GM19455 (cell line): ENCODE results near the gene PKNOX1.
A peak's percentile ranks its signal among the peaks of the same experiment; 100 is the strongest.
"Not testable (repeated sequence)": the region's sequence is repeated elsewhere in the genome, so short reads cannot be mapped to it uniquely, and the experiment has no call there.

Experiments
- ATAC-seq: cut with Tn5 transposase; IDR thresholded peaks from one replicate; pipeline ENCODE4 v1.9.1; 2021; ENCODE audit not compliant: unreplicated experiment

The PKNOX1 gene

DNA sequence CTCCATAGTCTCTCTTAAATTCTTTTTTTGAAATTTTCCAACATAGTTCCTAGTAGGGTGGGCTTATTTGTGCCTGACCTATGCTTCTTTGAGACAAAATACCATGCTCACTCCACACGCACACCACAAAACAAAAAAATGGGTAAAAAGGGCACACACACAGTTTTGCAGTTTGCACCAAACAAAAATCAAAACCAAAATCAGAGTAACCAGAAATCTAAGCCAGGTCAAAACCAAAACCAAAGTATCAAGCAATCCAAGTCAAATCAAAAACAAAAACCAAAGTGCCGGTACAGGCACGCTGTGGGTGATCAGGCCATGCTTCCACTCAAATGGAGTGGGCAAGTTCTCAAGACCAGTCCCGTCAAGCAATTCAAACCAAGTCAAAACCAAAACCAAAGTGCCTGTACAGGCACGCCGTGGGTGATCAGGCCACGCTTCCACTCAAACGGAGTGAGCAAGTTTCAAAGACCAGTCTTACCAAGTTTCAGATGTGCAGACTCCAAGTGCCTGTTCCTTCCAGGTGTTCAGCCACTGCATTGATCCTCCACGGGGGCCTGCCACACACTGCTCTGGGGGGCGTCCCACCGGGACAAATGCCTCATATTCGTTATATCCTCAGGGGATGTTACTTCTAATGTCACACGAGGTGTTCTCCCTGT lies 25.1 kb upstream of the PKNOX1 start:
- not testable (repeated sequence) for ATAC-seq

DNA sequence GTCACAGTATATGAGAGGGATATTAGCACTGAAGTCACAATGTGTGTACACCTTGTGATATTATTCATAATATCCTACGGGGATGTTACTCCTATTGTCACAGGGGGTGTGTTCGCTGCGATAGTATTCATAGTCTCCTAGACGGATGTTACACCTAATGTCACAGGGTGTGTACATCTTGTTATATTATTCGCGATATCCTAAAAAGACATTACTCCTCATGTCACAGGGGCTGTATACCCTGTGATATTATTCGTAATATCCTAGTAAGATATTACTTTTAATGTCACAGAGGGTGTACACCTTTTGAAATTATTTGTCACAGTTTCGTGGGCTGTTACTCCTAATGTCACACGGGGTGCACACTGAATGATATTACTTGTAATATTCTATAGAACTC lies 23.2 kb upstream of the PKNOX1 start:
- ATAC-seq = not testable (repeated sequence)

DNA sequence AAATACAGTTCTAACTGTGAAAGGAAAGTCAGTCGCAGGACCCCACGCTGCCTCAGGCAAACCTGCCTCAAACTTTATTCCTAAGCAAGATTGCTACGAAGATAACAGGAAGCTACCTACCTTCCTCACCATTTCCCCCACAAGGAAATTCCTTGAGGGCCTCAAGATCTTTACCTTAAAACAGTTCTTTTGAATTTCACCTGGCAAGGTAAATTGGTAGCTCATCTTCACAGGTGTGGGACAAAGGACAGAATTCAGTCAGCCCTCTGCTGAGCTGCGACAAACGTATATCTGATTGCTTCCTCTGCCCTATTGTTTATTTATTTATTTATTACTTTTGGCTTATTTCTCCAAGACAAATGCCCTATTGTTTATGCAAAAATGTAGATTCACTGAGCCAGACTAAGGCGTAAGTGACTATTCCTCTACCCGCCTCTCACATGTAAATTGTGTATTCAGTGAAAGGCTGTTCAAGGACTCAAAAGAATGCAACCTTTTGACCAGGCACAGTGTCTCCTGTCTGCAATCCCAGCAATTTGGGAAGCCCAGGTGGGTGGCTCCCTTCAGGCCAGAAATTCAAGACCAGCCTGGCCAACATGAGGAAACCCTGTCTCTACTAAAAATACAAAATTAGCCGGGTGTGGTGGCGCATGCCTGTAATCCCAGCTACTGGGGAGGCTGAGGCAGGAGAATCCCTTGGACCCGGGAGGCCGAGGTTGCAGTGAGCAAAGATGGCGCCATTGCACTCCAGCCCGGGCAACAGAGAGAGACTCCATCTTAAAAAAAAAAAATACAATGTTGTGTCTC lies 17.3 kb upstream of the PKNOX1 start:
- peak; percentile 100 for ATAC-seq

DNA sequence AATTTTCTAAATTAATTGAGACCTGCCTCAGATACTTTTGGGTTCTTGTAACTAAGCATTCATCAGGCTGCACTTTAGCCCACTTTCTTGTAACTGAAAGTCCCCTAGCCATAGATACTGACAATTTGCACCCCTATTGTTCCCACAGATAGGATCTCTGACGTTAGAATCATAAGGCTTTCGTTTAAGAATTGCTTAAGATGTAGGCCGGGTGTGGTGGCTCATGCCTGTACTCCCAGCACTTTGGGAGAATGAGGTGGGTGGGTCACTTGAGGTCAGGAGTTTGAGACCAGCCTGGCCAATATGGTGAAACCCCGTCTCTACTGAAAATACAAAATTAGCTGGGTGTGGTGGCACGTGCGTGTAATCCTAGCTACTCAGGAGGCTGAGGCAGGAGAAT lies 16.2 kb upstream of the PKNOX1 start:
- ATAC-seq = not testable (repeated sequence)

DNA sequence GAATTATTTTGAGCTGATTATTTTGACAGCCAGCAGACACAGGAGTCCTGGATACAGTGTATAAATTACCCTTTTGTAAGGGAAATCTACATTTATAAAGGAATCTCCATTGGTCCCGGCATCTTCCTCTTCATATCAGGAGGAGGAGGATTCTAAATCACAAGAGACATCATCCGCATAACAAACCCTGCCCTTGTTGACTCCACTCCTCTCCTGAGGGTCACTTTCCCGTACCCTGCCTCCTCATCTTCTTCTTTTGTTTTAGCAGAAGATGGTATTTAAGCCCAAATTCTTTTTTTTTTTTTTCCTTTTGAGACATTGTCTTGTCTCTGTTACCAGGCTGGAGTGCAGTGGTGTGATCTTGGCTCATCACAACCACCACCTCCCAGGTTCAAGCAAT lies 14.6 kb upstream of the PKNOX1 start:
- ATAC-seq = no peak

DNA sequence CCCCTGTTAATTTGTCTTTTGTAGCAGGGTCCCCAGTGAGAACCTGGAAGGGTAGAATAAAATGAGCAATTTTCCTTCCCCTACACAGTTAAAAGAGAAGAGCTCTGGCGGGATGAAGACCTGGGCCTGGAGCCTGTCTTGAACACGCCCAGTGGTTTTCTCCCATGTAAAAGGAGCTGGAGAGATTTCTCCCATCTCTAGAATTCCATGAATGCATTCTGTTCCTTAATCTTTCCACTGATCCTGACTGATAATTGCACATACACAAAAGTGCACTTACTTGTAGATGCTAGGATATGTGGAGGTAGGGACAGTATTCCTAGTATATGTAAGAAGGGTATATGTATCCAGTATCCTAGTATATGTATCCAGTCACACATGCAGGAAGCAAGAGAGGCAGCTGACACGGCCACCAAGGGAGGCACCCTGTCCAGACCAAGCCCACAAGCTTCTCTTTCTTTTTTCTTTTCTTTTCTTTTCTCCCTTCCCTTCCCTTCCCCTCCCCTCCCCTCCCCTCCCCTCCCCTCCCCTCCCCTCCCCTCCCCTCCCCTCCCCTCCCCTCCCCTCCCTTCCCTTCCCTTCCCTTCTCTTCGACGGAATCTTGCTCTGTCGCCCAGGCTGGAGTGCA lies 11.9 kb upstream of the PKNOX1 start:
- no peak for ATAC-seq

DNA sequence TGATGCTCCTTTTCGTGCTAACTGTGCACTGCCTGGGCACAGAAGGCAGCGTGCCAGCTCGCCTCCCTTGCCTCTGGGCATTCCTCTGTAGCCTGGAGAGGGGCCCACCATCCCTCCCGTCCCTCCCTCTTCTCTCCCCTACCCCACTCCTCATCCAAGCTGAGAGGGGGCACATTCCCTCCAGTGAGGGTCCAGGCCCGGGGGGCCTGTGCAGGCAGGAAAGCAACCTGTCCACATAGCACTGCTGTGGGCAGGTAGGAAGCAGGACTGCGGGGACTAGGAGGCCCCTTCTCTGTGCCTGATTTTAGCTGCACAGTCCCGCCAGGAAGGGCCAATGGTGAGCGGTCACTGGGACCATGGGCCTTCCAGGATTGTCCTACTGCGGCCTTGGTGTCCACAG lies 10.3 kb upstream of the PKNOX1 start:
- no peak for ATAC-seq

DNA sequence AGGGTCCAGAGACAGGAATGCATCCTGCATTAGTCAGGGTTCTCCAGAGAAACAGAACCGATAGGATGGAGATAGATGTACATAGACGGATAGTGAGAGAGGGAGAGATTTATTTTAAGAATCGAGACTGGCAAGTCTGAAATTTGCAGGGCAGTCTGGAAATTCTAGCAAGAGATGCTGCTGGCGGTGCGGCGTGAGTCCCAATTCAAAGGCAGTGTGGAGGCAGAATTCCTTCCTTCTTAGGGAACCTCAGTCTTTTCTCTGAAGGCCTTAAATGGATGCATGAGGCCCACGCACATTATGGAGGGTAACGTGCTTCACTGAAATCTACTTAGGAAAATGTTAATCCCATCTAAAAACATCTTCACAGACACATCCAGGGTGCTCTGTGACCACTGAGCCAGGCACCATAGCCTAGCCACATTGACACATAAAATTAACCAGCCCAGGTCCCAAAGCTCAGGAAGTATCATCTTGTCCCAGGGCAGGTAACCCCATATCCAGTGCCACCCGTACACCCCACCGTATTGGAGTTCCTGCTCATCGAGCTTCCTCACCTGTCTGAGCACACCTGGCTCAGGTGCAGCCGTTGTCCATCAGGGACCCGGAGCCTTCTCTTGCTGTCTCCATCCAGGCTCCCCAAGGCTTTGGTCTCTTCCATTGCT lies 9.7 kb upstream of the PKNOX1 start:
- no peak for ATAC-seq

DNA sequence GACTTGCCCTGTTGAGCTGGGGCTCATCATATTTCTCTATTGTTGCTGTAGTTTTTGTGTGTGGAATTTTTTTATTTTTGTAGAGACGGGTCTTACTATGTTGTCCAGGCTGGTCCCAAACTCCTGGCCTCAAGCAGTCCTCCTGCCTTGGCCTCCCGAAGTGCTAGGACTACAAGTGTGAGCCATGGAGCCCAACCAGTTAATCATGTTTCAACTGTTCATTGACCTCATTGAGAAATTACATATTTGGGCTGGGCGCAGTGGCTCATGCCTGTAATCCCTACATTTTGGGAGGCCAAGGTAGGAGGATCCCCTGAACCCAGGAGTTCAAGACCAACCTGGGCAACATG lies 9.2 kb upstream of the PKNOX1 start:
- no peak for ATAC-seq

DNA sequence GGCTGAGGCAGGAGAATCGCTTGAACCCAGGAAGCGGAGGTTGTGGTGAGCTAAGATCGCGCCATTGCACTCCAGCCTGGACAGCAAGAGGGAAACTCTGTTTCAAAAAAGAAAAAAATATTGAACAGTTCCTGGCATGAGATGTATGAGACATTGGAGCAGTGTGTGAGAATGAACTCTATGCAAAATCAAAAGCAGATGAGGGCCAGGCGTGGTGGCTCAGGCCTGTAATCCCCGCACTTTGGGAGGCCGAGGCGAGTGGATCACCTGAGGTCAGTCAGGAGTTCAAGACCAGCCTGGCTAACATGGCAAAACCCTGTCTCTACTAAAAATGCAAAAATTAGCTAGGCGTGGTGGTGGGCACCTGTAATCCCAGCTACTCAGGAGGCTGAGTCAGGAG lies 6.7 kb upstream of the PKNOX1 start:
- ATAC-seq = not testable (repeated sequence)

DNA sequence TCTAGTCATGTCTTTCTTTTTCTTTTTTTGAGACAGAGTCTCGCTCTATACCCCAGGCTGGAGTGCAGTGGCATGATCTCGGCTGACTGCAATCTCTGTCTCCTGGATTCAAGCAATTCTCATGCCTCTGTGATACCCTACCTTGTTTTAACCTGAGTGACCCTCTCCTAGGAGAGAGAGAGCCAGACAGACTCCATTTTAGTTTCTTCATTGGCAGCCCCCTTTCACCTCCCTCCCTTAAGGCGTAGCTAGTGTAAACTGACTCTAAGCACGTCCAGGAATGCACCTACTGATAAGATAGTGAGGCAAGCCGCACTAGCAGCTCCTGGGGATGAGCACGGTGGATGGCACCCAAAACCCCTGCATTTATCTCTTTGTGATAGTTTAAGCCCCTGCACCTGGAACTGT lies 5.2 kb upstream of the PKNOX1 start:
- no peak for ATAC-seq

DNA sequence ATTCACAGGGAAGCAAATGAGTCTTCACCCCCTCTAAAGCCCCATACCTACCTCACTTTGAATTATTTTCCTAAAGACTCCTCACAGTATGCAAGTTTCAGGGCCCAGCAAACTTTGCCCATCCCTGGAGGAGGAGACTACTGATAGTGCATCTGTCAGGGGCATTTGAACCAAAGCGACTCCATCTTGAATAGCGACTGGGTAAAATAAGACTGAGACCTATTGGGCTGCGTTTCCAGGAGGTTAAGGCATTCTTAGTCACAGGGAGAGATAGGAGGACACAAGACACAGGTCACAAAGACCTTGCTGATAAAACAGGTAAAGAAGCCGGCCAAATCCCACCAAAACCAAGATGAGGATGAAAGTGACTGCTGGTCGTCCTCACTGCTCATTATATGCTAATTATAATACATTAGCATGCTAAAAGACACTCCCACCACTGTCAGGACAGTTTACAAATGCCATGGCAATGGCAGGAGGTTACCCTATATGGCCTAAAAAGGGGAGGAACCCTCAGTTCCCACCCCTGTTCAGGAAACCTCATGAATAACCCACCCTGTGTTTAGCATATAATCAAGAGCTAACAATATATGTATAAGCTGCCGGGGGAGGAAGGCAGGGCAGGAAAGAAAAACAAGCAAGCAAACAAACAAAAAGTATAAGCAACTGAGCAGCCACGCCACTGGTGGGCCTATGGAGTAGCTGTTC lies 3.3 kb upstream of the PKNOX1 start:
- ATAC-seq = no peak

DNA sequence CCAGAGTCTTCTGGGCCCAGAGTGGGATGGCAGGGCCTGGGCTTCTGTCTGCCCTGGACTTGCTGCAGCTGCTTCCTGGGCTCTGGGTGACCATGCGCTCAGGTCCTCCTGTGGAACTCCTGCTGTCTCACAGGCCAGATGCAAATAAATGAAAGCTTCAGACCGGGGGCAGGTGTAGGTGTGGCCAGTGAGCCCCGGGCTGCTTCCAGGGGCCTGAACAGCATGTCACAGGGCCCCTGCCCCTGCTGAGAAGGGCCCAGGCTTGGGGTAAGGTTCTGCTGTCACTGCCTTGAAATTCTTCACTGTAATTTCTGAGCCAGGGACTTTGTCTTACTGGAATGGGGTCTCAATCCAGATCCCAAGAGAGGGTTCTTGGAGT lies 2.5 kb upstream of the PKNOX1 start:
- ATAC-seq = no peak

DNA sequence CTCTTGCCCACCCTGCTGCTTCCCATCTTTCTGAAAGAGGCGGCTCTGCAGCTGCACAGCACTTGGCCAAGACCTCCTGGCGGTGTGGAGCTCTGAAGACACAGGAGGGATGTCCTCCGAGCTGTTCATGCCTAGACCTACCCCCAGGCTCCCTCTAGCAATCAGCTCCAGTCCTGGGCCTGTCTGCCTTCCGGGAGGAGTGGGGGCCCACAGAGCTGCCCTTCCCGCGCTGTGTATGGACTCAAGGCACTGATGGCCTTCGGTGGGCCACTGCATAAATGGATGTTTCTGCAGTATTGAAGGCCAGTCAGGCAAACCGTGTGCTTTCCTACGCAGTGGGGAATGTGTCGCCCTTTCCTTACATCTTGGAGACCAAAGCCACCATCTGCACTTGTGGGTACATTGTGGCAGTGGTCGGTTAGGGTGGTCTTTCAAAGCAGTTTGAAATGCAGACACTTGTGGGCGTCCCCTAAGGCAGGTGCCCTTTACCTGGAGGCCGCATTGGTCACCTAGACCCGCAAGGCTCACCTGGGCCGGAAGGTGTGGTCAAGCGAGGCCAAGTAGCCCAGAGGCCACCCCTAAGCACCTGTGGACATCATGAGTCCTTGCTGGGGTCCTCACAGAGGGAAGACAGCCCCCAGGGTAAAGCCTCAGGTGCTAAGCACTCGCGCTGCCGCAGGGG lies 912 bp upstream of the PKNOX1 start:
- no peak for ATAC-seq

DNA sequence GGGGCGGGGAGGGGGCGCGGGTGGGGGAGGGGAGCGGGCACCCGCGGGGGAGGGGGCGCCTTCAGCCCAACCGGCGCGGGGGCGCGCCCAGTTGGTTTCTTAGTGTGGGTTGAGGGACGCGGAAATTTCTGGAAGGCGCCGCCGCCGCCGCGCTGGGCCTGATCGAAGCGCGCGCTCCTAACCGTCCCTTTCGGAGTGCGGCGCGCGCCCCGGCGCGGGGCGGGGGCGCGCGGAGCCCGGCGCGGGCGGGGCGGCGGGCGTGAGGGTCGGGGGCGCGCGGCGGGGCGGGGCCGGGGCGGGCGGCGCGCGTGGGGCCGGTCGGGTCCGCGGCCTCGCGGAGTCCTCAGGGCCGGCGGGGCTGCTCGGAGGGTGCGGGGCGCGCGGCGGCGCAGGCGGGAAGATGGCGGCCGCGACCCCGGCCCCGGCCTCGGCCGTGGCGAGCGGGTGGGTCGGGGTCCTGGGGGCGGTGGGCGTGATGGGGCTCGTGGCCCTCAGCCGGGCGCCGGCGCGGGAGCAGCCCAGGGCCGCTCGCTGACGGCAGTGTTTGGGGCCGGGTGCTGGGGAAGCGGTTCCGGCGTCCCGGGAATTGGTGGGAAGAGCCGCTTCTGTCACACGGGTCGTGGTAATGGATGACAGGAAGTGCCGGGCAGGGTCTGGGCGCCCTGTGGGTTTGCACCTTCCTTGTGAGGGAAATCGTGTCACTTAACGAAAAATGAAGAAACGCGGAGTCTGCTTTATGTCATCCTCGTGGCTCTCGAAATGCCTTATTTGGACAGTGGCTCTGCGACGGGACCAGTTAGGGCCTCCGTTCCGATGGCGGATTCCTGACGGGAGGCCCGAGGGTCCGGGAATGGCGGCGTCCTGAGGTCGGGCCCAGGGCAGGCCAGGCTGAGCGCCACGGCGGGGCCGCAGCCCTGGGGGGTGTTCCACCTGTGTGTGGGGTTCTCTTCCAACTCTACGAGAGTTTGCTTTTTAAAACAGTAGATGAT lies 764 bp downstream of the PKNOX1 start:
- peak; percentile 26 for ATAC-seq

DNA sequence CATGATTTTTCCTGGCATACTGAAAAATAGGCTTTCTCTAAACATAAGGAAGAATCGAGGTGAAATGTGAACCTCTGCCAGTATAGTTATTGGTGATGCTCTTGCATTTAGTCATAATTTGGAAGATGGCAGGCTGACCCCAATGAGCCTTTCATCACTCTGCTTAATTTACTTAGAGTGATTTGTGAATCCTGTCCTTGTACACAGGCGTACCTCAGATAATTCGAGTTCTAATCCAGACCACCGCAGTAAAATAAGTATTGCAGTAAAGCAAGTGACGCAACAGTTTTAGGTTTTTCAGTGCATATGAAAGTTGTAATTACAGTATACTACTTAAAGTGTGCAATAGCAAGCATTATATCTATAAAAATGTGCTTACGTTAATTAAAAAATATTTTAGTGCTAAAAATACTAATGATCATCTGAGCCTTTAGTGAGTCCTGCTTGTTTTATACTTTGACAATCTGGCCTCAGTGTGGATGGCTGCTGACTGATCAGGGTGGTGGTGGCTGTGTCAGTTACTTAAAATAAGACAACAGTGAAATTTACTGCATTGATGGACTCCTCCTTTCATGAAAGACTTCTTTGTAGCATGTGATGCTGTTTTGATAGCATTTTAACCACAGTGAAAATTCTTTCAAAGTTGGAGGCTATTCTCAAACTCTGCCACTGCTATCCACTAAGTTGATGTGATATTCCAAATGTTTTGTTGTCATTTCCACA lies 1.7 kb downstream of the PKNOX1 start:
- no peak for ATAC-seq

DNA sequence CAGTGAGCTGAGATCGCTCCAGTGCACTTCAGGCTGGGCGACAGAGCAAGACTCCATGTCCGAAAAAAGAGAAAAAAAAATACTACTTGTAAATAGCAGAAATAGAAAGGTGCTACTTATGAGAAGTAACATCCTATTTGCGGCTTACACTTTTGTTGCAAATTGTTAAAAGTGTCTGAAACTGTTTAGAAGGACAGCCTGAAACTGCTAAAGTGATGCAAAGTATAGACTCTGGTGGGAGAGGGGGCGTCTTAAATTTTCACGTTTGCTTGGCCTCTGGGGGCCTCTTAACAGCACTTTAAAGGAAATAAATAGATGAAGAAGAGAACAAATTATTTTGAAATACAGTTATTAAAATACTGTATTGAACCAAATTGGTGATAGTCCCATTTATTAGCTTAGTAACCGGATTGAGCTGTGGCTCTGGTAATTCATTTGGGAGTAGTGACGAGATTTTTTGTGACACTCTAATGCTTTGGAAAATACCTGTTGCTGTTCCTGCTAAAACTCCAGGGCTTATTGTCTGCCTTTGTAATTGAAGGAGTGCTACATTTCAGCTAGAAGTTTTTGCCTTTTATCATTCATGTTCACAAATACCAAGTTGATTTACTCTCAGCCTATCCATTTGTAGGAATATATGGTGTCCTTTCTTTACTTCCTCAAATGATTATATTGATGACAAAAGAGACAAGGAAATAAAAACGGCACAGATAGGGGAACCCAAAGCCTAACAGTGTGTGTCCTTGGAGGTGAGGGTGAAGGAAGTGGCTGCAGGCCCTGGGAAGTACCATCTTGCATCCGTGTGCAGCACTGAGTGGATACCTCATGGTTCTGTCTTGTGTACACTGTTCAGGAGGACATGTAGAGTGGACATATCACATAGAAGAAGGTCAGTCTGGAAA lies 6.2 kb downstream of the PKNOX1 start:
- no peak for ATAC-seq

DNA sequence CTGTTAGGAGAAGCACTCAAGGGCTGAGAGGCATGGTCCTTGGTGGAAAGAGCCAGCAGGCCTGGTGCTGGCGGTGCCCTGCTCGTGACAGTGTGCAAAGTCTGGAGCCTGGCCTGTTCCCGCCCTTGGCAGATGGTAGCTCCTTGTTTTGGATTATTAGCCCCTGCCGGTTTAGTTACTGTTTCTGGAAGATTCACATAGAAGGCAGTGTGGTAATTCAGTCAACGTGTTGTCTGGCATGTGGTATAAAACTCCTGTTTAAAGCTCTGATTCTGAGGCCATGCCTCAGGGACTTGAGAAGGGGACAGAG lies 6.8 kb downstream of the PKNOX1 start:
- ATAC-seq = no peak
